A549 (cell line): ENCODE data around the gene EIF3A.

Experiments used
- MYC ChIP-seq: IDR thresholded peaks from 2 replicates; pipeline ENCODE4 v1.6.1; 2012; ENCODE audit warnings: mild to moderate bottlenecking, inconsistent platforms, low read length, improper control_type of control experiment, borderline replicate concordance
- POLR2A ChIP-seq: IDR thresholded peaks from 2 replicates; pipeline ENCODE4 v1.6.1; 2012; ENCODE audit warnings: mild to moderate bottlenecking, low read length
- TF ChIP-seq, protein P1 (sequence below): fragments of >200 bp; sonication (Bioruptor Twin); formaldehyde crosslinking; IDR thresholded peaks from 3 replicates; pipeline ENCODE4 v1.5.1; 2016

DNA sequence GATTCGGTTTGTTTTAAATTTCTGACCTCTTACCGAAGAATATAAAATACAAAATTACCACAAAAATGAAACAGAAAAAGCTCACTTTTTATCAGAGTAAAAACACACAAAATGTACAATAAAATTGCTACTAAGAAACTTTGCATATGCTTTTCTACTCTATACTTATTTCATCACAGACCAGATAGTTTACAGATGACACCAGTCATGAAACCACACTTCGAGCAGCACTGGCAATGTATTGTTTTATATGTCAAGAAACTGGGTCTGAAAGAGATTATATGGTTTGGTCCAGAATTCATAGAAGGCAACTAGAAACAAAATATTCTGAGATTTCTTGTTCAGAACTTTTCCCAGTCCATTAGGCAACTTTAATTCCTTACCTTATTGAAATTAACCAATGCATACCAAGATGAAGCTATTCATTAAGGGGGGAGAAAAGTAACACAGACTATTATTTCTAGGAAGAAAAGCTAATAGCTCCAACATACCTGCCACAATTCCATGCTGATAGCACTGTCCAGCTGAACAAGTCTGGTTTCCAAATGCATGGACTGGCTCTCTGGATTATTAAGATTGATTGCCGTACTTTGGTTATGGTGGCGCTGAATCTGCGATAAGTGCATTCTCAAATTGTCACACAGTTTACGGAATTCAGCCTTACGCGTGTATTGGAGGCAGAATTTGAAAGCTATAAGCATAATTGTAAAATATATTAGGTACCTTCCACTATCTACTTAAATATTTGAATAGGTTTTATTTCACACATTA, 10.0 kb downstream of the EIF3A start:
- TF ChIP-seq POLR2A, result no peak
- TF ChIP-seq, protein P1, sequence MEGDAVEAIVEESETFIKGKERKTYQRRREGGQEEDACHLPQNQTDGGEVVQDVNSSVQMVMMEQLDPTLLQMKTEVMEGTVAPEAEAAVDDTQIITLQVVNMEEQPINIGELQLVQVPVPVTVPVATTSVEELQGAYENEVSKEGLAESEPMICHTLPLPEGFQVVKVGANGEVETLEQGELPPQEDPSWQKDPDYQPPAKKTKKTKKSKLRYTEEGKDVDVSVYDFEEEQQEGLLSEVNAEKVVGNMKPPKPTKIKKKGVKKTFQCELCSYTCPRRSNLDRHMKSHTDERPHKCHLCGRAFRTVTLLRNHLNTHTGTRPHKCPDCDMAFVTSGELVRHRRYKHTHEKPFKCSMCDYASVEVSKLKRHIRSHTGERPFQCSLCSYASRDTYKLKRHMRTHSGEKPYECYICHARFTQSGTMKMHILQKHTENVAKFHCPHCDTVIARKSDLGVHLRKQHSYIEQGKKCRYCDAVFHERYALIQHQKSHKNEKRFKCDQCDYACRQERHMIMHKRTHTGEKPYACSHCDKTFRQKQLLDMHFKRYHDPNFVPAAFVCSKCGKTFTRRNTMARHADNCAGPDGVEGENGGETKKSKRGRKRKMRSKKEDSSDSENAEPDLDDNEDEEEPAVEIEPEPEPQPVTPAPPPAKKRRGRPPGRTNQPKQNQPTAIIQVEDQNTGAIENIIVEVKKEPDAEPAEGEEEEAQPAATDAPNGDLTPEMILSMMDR, result no peak
- no peak for TF ChIP-seq MYC
